ENCODE data around the gene KIF26B. TPM values are rescaled to one million over a fixed set of nuclear protein-coding genes. Genes with fewer than 3 reads are reported as not detected.

The KIF26B gene
- total RNA-seq, 3 donors from 2014 or later (not counting 1 experiment from before 2014, with no cell fraction given), result 0.16 to 0.96 (median 0.18) TPM

- no peak for TF ChIP-seq CTCF (IDR thresholded peaks at IDR 0.05)
- no peak for DNase-seq
- Mint-ChIP-seq H3K4me1 (peaks cover 7 to 12% of the 10 kb centered on the region in 2 donors), H3K27ac (no peak overlapping the region), H3K9me3 (peaks cover 0 to 5% of the 10 kb centered on the region in 2 donors), H3K27me3 (ENCODE audit: low read depth in 2 of 2) (peaks cover 19 to 51% of the 10 kb centered on the region in 2 donors), H3K4me3 (no peak overlapping the region), H3K36me3 (no peaks in the 10 kb centered on the region)
- no peaks in the 10 kb centered on the region for H3K9me3 ChIP-seq (ENCODE audit: control insufficient read depth, insufficient read depth, low read length)
- no peak overlapping the region for H3K27ac ChIP-seq (ENCODE audit: low read length)
- no peak for ATAC-seq
- no peaks in the 10 kb centered on the region for H3K36me3 ChIP-seq (ENCODE audit: control insufficient read depth, insufficient read depth, low read length)
- no peaks in the 10 kb centered on the region for H3K27me3 ChIP-seq (ENCODE audit: control insufficient read depth, insufficient read depth, low read length)
- no peak overlapping the region for H3K4me3 ChIP-seq (ENCODE audit: low read length)
- H3K4me1 ChIP-seq (ENCODE audit: control insufficient read depth, insufficient read depth, low read length), result peaks cover 5% of the 10 kb centered on the region
- 22% methylated on average over 6 of the region's 6 CpGs for WGBS (ENCODE audit: insufficient coverage)
- intact Hi-C loops (cut with micrococcal nuclease), result no loop called here
These were observed 282.7 kb downstream of the KIF26B start for GRCh38 chr1:245437369-245438062.

- no peak for TF ChIP-seq CTCF (IDR thresholded peaks at IDR 0.05)
- intact Hi-C loops (cut with micrococcal nuclease), result no loop called here
- no peak overlapping the region for H3K27ac ChIP-seq (ENCODE audit: low read length)
- Mint-ChIP-seq H3K4me3 (no peak overlapping the region), H3K4me1 (peaks cover 7 to 12% of the 10 kb centered on the region in 2 donors), H3K36me3 (no peaks in the 10 kb centered on the region), H3K9me3 (peaks cover 0 to 2% of the 10 kb centered on the region in 2 donors), H3K27ac (no peak overlapping the region), H3K27me3 (ENCODE audit: low read depth in 2 of 2) (peaks cover 23 to 51% of the 10 kb centered on the region in 2 donors)
- ATAC-seq (no peak), DNase-seq (no peak)
- H3K4me3 ChIP-seq (ENCODE audit: low read length), result no peak overlapping the region
- H3K27me3 ChIP-seq (ENCODE audit: control insufficient read depth, insufficient read depth, low read length), result no peaks in the 10 kb centered on the region
- peaks cover 5% of the 10 kb centered on the region for H3K4me1 ChIP-seq (ENCODE audit: control insufficient read depth, insufficient read depth, low read length)
- H3K36me3 ChIP-seq (ENCODE audit: control insufficient read depth, insufficient read depth, low read length), result no peaks in the 10 kb centered on the region
- H3K9me3 ChIP-seq (ENCODE audit: control insufficient read depth, insufficient read depth, low read length), result no peaks in the 10 kb centered on the region
- 56% methylated on average over 7 of the region's 7 CpGs for WGBS (ENCODE audit: insufficient coverage)
These were observed 286.1 kb downstream of the KIF26B start for GRCh38 chr1:245440922-245441321.

GRCh38 chr1:245441689-245442088, 286.9 kb downstream of the KIF26B start:
- DNase-seq (no peak), ATAC-seq (no peak)
- no peak overlapping the region for H3K27ac Mint-ChIP-seq
- 3% methylated on average over 6 of the region's 6 CpGs for WGBS (ENCODE audit: insufficient coverage)
- H3K36me3 Mint-ChIP-seq, result no peaks in the 10 kb centered on the region
- intact Hi-C loops (cut with micrococcal nuclease), result no loop called here
- H3K9me3 Mint-ChIP-seq, result peaks cover 0 to 2% of the 10 kb centered on the region in 2 donors
- no peaks in the 10 kb centered on the region for H3K36me3 ChIP-seq (ENCODE audit: control insufficient read depth, insufficient read depth, low read length)
- H3K27me3 Mint-ChIP-seq (ENCODE audit: low read depth in 2 of 2), result peaks cover 23 to 51% of the 10 kb centered on the region in 2 donors
- no peaks in the 10 kb centered on the region for H3K9me3 ChIP-seq (ENCODE audit: control insufficient read depth, insufficient read depth, low read length)
- H3K27ac ChIP-seq (ENCODE audit: low read length), result no peak overlapping the region
- no peak overlapping the region for H3K4me3 Mint-ChIP-seq
- peaks cover 5% of the 10 kb centered on the region for H3K4me1 ChIP-seq (ENCODE audit: control insufficient read depth, insufficient read depth, low read length)
- H3K27me3 ChIP-seq (ENCODE audit: control insufficient read depth, insufficient read depth, low read length), result no peaks in the 10 kb centered on the region
- H3K4me1 Mint-ChIP-seq, result peaks cover 7 to 12% of the 10 kb centered on the region in 2 donors
- no peak for TF ChIP-seq CTCF (IDR thresholded peaks at IDR 0.05)
- no peak overlapping the region for H3K4me3 ChIP-seq (ENCODE audit: low read length)
